Calu3 (cell line): ENCODE results near the gene SLC24A1. TPM values are rescaled to one million over a fixed set of nuclear protein-coding genes. Genes with fewer than 3 reads are reported as not detected.

Experiments used
- BruUV-seq: library from RNA; stranded (reverse); fragments of 400-500 nt; replicated peaks from 2 replicates; lab custom pipeline; 2021; lab: Mats Ljungman, UMichigan
- CTCF ChIA-PET: fragments of 300-600 bp; sonication (Branson Sonifier 250); formaldehyde crosslinking; loops from one replicate; lab custom pipeline; 2022; ENCODE audit warnings: antibody characterized with exemption; lab: Charles Lee
- DNase-seq: peaks from one replicate; pipeline ENCODE4 v3.0.0; 2022
- H3K27ac Mint-ChIP-seq: one replicate; pipeline ENCODE4 v1.8.0; 2022; ENCODE audit warnings: mixed read lengths; ENCODE audit not compliant: unreplicated experiment
- H3K27me3 Mint-ChIP-seq: one replicate; pipeline ENCODE4 v1.8.0; 2022; ENCODE audit warnings: mixed read lengths; ENCODE audit not compliant: unreplicated experiment
- H3K36me3 Mint-ChIP-seq: one replicate; pipeline ENCODE4 v1.8.0; 2022; ENCODE audit warnings: mild to moderate bottlenecking, moderate library complexity, mixed read lengths; ENCODE audit not compliant: insufficient read depth, unreplicated experiment
- H3K4me1 Mint-ChIP-seq: one replicate; pipeline ENCODE4 v1.8.0; 2022; ENCODE audit warnings: mild to moderate bottlenecking, low read depth, mixed read lengths; ENCODE audit not compliant: unreplicated experiment
- H3K4me3 Mint-ChIP-seq: one replicate; pipeline ENCODE4 v1.8.0; 2022; ENCODE audit warnings: mild to moderate bottlenecking, low read depth, moderate library complexity, mixed read lengths; ENCODE audit not compliant: unreplicated experiment
- H3K9me3 Mint-ChIP-seq: one replicate; pipeline ENCODE4 v1.8.0; 2022; ENCODE audit warnings: low read depth, mixed read lengths; ENCODE audit not compliant: unreplicated experiment
- intact Hi-C: fragments of 100-400 bp; cut with micrococcal nuclease; formaldehyde crosslinking; loops from one replicate; pipeline ENCODE4 v1.10.0; 2022; ENCODE audit not compliant: unreplicated experiment
- total RNA-seq: library from RNA; stranded (reverse); gene quantifications from 2 replicates; pipeline ENCODE4 v1.2.3, GENCODE V29; 2022
- TF ChIP-seq, protein P1 (sequence below): fragments of 200-600 bp; IDR thresholded peaks from one replicate; pipeline ENCODE4 v1.8.0; 2022; ENCODE audit warnings: antibody characterized with exemption; ENCODE audit not compliant: unreplicated experiment

SLC24A1 gene
- total RNA-seq, 1 experiment from 2014 or later = 9.0 TPM

- H3K36me3 Mint-ChIP-seq = peaks cover 11% of the 10 kb centered on the region
- intact Hi-C loops = no loop called here
- H3K4me3 Mint-ChIP-seq = no peak overlapping the region
- CTCF ChIA-PET = no interaction called here
- TF ChIP-seq, protein P1, sequence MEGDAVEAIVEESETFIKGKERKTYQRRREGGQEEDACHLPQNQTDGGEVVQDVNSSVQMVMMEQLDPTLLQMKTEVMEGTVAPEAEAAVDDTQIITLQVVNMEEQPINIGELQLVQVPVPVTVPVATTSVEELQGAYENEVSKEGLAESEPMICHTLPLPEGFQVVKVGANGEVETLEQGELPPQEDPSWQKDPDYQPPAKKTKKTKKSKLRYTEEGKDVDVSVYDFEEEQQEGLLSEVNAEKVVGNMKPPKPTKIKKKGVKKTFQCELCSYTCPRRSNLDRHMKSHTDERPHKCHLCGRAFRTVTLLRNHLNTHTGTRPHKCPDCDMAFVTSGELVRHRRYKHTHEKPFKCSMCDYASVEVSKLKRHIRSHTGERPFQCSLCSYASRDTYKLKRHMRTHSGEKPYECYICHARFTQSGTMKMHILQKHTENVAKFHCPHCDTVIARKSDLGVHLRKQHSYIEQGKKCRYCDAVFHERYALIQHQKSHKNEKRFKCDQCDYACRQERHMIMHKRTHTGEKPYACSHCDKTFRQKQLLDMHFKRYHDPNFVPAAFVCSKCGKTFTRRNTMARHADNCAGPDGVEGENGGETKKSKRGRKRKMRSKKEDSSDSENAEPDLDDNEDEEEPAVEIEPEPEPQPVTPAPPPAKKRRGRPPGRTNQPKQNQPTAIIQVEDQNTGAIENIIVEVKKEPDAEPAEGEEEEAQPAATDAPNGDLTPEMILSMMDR = no peak
- H3K27ac Mint-ChIP-seq = no peak overlapping the region
- no peaks in the 10 kb centered on the region for H3K9me3 Mint-ChIP-seq
- BruUV-seq = no TSS peak
- no peaks in the 10 kb centered on the region for H3K4me1 Mint-ChIP-seq
- H3K27me3 Mint-ChIP-seq = no peaks in the 10 kb centered on the region
- no peak for DNase-seq
Measured at GRCh38 chr15:65663521-65663920, 41.8 kb downstream of the SLC24A1 start.

GRCh38 chr15:65666257-65666656, 44.5 kb downstream of the SLC24A1 start:
- intact Hi-C loops = no loop called here
- peaks cover 7% of the 10 kb centered on the region for H3K36me3 Mint-ChIP-seq
- TF ChIP-seq, protein P1 = no peak
- DNase-seq = no peak
- no peaks in the 10 kb centered on the region for H3K9me3 Mint-ChIP-seq
- no peaks in the 10 kb centered on the region for H3K4me1 Mint-ChIP-seq
- CTCF ChIA-PET = no interaction called here
- no peak overlapping the region for H3K27ac Mint-ChIP-seq
- BruUV-seq = no TSS peak
- H3K27me3 Mint-ChIP-seq = no peaks in the 10 kb centered on the region
- H3K4me3 Mint-ChIP-seq = no peak overlapping the region

DNA sequence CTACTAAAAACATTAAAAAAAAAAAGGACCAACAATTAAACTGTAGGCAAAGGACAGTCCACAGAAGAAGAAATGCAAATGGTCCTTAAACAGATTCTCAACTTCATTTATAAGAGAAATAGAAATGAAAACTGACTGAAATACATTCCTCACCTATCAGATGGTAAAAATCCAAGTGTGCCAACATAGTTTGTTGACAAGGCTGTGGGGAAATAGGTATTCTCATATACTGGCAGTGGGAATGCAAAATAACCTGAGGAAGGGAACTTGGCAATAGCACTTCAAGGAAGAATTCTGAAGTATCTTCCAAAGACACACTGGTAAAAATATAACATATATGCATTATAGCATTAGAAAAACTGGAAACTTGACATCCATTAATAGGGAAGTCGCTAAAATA, 53.8 kb downstream of the SLC24A1 start:
- H3K4me3 Mint-ChIP-seq = no peak overlapping the region
- no peaks in the 10 kb centered on the region for H3K9me3 Mint-ChIP-seq
- intact Hi-C loops = loop anchor here (5.0 kb wide), 1 partner anchor 72 kb away; no protein-coding TSS in a partner anchor
- DNase-seq = no peak
- H3K36me3 Mint-ChIP-seq = no peaks in the 10 kb centered on the region
- TF ChIP-seq, protein P1 = no peak
- no peaks in the 10 kb centered on the region for H3K27me3 Mint-ChIP-seq
- H3K27ac Mint-ChIP-seq = no peak overlapping the region
- BruUV-seq = no TSS peak
- CTCF ChIA-PET = no interaction called here
- H3K4me1 Mint-ChIP-seq = no peaks in the 10 kb centered on the region

DNA sequence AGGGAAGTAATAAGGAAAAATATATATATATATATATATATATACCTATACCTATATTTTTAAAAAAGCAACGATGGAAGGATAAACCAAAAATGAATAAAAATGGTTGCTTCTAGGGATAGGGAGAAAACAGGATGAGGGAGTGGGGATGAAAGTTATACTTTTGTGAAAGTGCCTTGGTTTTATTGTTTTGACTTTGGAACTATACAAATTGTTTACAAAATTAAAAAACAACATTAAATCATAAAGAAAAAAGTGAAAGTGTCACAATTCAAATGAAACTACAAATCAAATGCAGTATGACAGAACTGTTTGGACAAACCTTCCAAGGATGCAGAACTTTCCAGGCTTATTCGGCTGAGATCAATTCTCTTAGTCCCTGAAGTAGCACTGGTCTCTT, 54.4 kb downstream of the SLC24A1 start:
- CTCF ChIA-PET = no interaction called here
- no peaks in the 10 kb centered on the region for H3K27me3 Mint-ChIP-seq
- no TSS peak for BruUV-seq
- no peaks in the 10 kb centered on the region for H3K36me3 Mint-ChIP-seq
- H3K4me1 Mint-ChIP-seq = no peaks in the 10 kb centered on the region
- H3K9me3 Mint-ChIP-seq = no peaks in the 10 kb centered on the region
- intact Hi-C loops = loop anchor here (5.0 kb wide), 1 partner anchor 71 kb away; no protein-coding TSS in a partner anchor
- DNase-seq = no peak
- TF ChIP-seq, protein P1 = no peak
- no peak overlapping the region for H3K27ac Mint-ChIP-seq
- H3K4me3 Mint-ChIP-seq = no peak overlapping the region
